BLaER1 treated with 17β-estradiol and CSF1 and Interleukin-3, amounts not matched to agents 10 nM and 100 nM (cell line): ENCODE data around the gene TTC28.

Experiments used
- H3K27ac ChIP-seq, 11 experiments: shearing (Covaris generic); formaldehyde crosslinking; 2 replicates each; pipeline ENCODE4 v1.8.1; 2022
- H3K27me3 ChIP-seq, 11 experiments: shearing (Covaris generic); formaldehyde crosslinking; 2 replicates each; pipeline ENCODE4 v1.8.1; 2022
- H3K36me3 ChIP-seq, 11 experiments: shearing (Covaris generic); formaldehyde crosslinking; 2 replicates each; pipeline ENCODE4 v1.8.1; 2022
- H3K4me1 ChIP-seq, 10 experiments: shearing (Covaris generic); formaldehyde crosslinking; 2 replicates each; pipeline ENCODE4 v1.8.1; 2022
- H3K4me2 ChIP-seq, 11 experiments: shearing (Covaris generic); formaldehyde crosslinking; 2 replicates each; pipeline ENCODE4 v1.8.1; 2022
- H3K4me3 ChIP-seq, 10 experiments: shearing (Covaris generic); formaldehyde crosslinking; 2 replicates each; pipeline ENCODE4 v1.8.1; 2022
- H3K9ac ChIP-seq, 11 experiments: shearing (Covaris generic); formaldehyde crosslinking; 2 replicates each; pipeline ENCODE4 v1.8.1; 2022
- H3K9me3 ChIP-seq, 11 experiments: shearing (Covaris generic); formaldehyde crosslinking; replicated peaks in 1 of 11; 2 replicates each; pipeline ENCODE4 v1.8.1; 2022
- H4K20me1 ChIP-seq, 11 experiments: shearing (Covaris generic); formaldehyde crosslinking; 2 replicates each; pipeline ENCODE4 v1.8.1; 2022
- Cebpa-rat ChIP-seq, 11 experiments: shearing (Covaris generic); IDR thresholded peaks; 2 replicates each; pipeline ENCODE4 v1.8.1; 2022

TTC28 gene

DNA sequence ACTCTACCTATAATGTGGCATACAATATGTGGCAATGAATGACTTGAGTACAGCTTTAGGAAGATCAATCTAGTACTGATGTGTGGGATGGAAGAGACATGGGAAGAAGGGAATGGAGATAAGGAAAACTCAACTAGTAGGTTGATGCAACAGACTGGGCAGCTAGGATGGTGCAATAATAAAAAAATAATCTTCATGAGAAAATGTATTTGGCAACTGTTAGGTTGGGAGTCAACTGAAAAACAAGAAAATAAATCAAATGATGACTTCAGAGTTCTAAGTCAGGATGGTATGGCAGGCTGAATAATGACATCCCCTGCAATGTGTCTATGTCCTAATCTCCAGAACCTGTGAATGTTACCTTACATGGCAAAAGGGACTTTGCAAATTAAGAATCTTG lies 523.8 kb downstream of the TTC28 start:
- Histone ChIP-seq H3K4me3 (no peak overlapping the region), H4K20me1 (no peaks in the 10 kb centered on the region), H3K4me2 (no peak overlapping the region), H3K9me3 (peaks cover 0 to 13% (median 8%) of the 10 kb centered on the region in 11 experiments; a peak in 6 of 22 replicates), H3K9ac (no peak overlapping the region), H3K27me3 (no peaks in the 10 kb centered on the region), H3K27ac (no peak overlapping the region), H3K36me3 (no peaks in the 10 kb centered on the region), H3K4me1 (no peaks in the 10 kb centered on the region)
- no peak for TF ChIP-seq Cebpa-rat (IDR thresholded peaks at IDR 0.05)

DNA sequence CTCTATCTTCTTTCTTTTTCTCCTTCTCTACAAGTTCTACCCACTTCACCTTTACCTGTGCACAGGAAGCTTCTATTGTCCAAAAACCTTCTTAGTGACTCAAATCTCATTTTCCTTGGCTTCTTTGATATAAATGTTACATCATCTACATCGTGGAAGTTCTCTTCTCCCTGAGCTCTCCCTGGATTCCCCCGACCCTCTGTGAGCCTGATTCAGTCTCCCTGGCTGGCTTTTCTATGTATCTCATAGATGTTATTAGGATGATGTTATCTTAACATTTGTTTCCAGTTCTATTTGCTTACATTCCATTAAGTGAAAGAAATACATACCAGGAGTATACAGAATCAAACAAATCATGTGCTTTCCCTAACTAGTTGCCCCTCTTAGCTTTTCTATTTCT lies 524.8 kb downstream of the TTC28 start:
- H3K4me1 ChIP-seq = no peaks in the 10 kb centered on the region
- H3K36me3 ChIP-seq = no peaks in the 10 kb centered on the region
- TF ChIP-seq Cebpa-rat (IDR thresholded peaks at IDR 0.05) = no peak
- no peak overlapping the region for H3K4me2 ChIP-seq
- H3K4me3 ChIP-seq = no peak overlapping the region
- H4K20me1 ChIP-seq = no peaks in the 10 kb centered on the region
- H3K9ac ChIP-seq = no peak overlapping the region
- H3K27me3 ChIP-seq = no peaks in the 10 kb centered on the region
- H3K27ac ChIP-seq = no peak overlapping the region
- H3K9me3 ChIP-seq = peaks cover 0 to 13% (median 8%) of the 10 kb centered on the region in 11 experiments; a peak in 6 of 22 replicates

DNA sequence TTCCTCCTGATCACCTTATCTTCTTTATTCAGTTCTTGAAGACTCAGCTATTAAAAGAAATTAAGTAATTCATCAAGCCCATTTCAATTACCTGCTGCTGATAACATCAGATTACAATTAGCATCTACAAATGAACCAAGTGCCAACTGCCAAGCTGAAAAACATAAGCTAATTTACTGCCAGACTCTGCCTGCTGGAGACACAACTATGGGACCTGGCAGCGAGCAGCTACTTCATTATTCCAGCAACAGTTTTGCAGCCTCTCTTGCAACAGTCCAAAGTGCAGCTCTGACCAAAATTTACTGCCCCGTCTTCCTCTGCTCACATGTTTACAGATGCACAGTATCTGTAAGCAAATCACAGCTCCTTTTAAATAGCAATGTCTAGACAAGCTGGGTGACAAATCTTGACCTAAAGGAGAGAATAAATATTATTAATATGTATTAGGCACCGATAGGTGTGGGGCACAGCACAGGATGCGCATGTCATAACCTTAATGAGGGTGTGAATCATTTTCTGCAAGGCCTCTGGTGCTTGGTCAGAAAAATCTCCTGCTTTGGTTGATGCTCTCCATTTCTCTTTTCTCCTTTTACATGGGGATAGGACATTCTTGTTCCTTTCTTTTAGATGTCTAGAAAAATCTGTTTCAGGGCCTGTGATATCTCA lies 528.4 kb downstream of the TTC28 start:
- no peak overlapping the region for H3K4me3 ChIP-seq
- no peaks in the 10 kb centered on the region for H3K27me3 ChIP-seq
- no peaks in the 10 kb centered on the region for H3K4me1 ChIP-seq
- H4K20me1 ChIP-seq = no peaks in the 10 kb centered on the region
- H3K9ac ChIP-seq = no peak overlapping the region
- no peaks in the 10 kb centered on the region for H3K36me3 ChIP-seq
- H3K9me3 ChIP-seq = no peaks in the 10 kb centered on the region
- no peak for TF ChIP-seq Cebpa-rat (IDR thresholded peaks at IDR 0.05)
- H3K4me2 ChIP-seq = no peak overlapping the region
- no peak overlapping the region for H3K27ac ChIP-seq

DNA sequence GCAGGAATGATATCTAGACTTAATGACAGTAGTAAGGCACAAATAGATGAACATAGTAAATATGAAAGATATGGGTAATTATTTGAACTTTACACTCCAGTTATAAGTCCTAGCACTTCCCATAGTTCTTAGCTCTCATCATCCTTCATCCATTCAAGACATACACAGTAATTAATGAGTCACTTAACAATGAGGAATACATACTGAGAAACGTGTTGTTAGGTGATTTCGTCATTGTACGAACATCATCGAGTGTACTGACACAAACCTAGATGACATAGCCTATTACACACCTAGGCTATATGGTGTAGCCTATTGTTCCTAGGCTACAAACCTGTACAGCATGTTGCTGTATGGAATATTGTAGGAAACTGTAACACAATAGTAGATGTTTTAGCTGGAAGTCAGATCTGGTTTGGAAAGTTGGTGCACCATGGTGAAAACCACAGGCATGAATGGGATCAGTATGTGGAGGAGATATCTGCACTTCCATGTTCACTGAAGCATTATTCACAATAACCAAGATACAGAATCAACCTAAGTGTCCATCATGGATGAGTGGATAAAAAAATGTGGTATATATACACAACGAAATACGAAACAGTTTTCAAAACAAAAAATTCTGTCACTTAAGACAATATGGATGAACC lies 530.7 kb downstream of the TTC28 start:
- H3K9me3 ChIP-seq = no peaks in the 10 kb centered on the region
- no peaks in the 10 kb centered on the region for H3K4me1 ChIP-seq
- no peak overlapping the region for H3K4me3 ChIP-seq
- no peaks in the 10 kb centered on the region for H4K20me1 ChIP-seq
- no peak overlapping the region for H3K27ac ChIP-seq
- no peak overlapping the region for H3K9ac ChIP-seq
- H3K27me3 ChIP-seq = no peaks in the 10 kb centered on the region
- H3K36me3 ChIP-seq = no peaks in the 10 kb centered on the region
- no peak for TF ChIP-seq Cebpa-rat (IDR thresholded peaks at IDR 0.05)
- no peak overlapping the region for H3K4me2 ChIP-seq

DNA sequence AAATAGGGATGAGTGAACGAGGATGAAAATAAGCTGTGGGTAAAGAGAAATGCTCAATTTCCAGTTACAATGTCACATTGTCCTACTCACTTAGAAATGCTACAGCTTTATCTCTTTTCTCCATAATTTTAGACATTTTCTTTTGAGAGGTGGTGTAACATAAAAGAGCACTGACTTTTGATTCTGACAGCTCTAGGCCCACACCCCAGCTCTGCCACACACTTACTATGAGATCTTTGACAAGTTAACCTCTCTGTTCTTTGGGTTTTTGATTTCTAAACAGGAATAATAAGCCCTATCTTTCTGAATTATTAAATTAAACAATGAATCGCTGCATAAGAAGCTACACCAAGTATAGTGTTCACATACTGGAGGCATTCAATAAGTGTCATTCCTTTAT lies 532.2 kb downstream of the TTC28 start:
- H3K4me3 ChIP-seq = no peak overlapping the region
- no peaks in the 10 kb centered on the region for H3K9me3 ChIP-seq
- no peaks in the 10 kb centered on the region for H4K20me1 ChIP-seq
- no peak for TF ChIP-seq Cebpa-rat (IDR thresholded peaks at IDR 0.05)
- no peak overlapping the region for H3K27ac ChIP-seq
- H3K27me3 ChIP-seq = no peaks in the 10 kb centered on the region
- H3K36me3 ChIP-seq = no peaks in the 10 kb centered on the region
- H3K4me1 ChIP-seq = no peaks in the 10 kb centered on the region
- no peak overlapping the region for H3K9ac ChIP-seq
- no peak overlapping the region for H3K4me2 ChIP-seq

DNA sequence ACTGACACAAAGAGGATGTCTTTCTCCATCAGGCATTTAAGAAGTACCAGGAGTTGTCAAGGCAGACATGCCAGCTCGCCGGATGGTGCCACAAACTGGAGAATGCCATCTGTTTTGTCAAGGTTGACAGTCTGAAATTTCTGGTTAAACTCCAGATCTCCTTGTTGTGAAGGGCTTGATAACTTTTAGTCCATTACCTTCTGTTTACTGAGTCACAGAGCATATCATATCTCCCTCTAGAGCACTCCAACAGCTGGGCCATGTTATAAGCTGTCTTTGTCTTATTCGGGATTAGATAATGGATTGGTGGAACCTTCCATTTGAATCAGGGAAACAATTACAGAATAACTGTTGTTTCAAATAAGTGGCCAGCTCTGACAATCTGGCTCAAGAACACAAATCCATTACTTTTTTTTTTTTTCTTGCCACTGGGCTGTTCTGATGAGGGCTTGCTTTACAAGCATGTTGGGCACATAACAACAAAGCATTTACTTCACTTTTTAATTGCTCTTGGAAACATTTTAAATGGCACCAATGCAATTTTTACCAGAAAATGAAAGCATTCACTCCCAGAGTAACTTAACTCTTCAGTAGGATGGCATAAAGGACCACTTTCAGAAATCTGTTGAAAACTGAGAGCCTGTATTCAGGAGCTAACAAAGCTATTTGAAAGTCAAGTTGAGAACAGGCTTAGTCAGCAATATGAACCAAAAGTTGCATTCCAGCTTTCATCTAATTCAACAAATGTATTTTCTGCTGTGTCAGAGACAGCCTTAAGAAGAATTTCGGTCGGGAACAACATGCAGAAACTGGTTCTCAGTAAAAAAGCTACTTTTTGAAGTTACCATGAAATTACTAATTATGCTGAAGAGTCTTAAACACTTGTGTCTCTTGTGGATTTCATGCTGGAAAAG lies 533.0 kb downstream of the TTC28 start:
- Histone ChIP-seq H3K4me1 (no peaks in the 10 kb centered on the region), H3K36me3 (no peaks in the 10 kb centered on the region), H3K4me3 (no peak overlapping the region), H4K20me1 (no peaks in the 10 kb centered on the region), H3K27me3 (no peaks in the 10 kb centered on the region), H3K9me3 (no peaks in the 10 kb centered on the region), H3K4me2 (no peak overlapping the region), H3K27ac (no peak overlapping the region), H3K9ac (no peak overlapping the region)
- TF ChIP-seq Cebpa-rat (IDR thresholded peaks at IDR 0.05) = no peak

DNA sequence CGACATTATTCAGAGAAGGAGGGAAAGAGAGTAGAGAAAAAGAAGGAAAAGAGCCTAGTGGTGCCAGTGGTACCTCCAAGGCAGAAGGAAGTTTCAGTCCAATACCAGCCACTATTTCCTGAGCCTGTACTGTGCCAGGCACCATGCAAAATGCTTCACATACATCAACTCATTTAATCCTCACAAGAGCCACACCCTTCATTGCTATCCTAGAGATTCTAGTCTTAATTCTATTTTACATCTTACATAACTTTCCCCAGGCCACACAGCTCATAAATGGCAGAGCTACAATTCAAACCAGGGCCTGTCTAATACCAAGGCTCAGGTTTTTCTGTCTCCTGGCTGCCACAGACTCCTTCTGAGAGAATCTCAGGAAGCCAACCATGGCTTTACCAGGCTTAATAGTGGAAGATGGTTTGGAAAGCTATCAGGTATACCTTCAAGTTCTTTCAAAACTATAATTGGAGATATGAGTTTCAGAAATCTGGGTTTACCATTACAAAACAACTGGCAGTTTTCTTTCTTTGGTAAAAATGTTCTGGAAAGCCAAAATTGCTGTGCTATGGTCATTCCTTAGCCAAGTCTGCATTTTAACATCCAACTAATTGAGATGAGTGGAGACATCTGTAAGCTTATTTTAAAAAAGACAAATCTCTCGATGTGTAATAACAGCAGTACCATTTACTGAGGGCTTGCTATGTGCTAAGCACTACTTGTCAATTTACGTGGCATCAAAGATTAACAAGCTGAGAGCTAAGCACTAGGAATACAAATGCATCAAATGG lies 535.5 kb downstream of the TTC28 start:
- TF ChIP-seq Cebpa-rat (IDR thresholded peaks at IDR 0.05) = no peak
- no peak overlapping the region for H3K9ac ChIP-seq
- H3K27ac ChIP-seq = no peak overlapping the region

DNA sequence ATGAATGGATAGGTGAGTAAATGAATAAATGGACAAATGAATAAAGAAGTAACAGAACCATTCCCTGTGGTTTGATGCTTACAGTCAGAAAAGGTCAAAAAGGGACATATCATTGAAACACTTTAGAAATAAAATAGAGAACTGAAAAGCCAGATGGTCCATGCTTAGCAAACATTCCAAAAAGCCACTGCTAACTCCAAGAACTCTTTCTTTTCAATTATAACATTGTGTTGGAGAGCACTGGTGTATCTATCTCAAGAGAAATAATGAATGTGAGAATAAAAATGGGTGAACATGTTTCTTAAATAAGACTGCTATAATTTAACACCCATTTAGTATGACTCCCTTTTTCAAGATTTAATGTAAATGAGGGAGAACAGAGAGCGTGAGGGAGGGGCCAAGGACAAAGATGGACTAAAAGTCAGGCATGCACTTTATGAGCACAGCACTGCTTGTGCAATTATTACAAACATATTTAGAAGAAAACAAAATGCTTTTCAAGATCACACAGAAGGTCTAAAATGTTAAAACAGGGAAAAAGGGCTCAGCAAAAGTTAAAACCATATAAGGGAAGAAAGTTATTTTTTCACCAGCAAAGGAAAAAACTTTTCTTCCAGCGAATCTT lies 536.3 kb downstream of the TTC28 start:
- TF ChIP-seq Cebpa-rat (IDR thresholded peaks at IDR 0.05) = no peak
- H3K4me3 ChIP-seq = no peak overlapping the region
- H4K20me1 ChIP-seq = no peaks in the 10 kb centered on the region
- H3K36me3 ChIP-seq = no peaks in the 10 kb centered on the region
- no peaks in the 10 kb centered on the region for H3K27me3 ChIP-seq
- no peak overlapping the region for H3K9ac ChIP-seq
- peaks cover 0 to 12% (median 0%) of the 10 kb centered on the region in 10 experiments; a peak in 2 of 20 replicates for H3K4me1 ChIP-seq
- H3K27ac ChIP-seq = no peak overlapping the region
- no peaks in the 10 kb centered on the region for H3K9me3 ChIP-seq
- no peak overlapping the region for H3K4me2 ChIP-seq

More for the DNA sequence above, 535.5 kb downstream of the TTC28 start:
- H3K36me3 ChIP-seq = no peaks in the 10 kb centered on the region
- H3K4me3 ChIP-seq = no peak overlapping the region
- no peaks in the 10 kb centered on the region for H3K9me3 ChIP-seq
- H3K4me2 ChIP-seq = no peak overlapping the region
- H4K20me1 ChIP-seq = no peaks in the 10 kb centered on the region
- H3K4me1 ChIP-seq = peaks cover 0 to 12% (median 0%) of the 10 kb centered on the region in 10 experiments; a peak in 2 of 20 replicates
- H3K27me3 ChIP-seq = no peaks in the 10 kb centered on the region
